HG03521 (cell line): Measurements from ENCODE around the gene NR3C1.
"Not testable (repeated sequence)": the region's sequence is repeated elsewhere in the genome, so short reads cannot be mapped to it uniquely, and the experiment has no call there.

Experiments used
- ATAC-seq: cut with Tn5 transposase; IDR thresholded peaks from one replicate; pipeline ENCODE4 v1.9.1; 2021; ENCODE audit warnings: mild to moderate bottlenecking, moderate library complexity; ENCODE audit not compliant: unreplicated experiment

Gene NR3C1

DNA sequence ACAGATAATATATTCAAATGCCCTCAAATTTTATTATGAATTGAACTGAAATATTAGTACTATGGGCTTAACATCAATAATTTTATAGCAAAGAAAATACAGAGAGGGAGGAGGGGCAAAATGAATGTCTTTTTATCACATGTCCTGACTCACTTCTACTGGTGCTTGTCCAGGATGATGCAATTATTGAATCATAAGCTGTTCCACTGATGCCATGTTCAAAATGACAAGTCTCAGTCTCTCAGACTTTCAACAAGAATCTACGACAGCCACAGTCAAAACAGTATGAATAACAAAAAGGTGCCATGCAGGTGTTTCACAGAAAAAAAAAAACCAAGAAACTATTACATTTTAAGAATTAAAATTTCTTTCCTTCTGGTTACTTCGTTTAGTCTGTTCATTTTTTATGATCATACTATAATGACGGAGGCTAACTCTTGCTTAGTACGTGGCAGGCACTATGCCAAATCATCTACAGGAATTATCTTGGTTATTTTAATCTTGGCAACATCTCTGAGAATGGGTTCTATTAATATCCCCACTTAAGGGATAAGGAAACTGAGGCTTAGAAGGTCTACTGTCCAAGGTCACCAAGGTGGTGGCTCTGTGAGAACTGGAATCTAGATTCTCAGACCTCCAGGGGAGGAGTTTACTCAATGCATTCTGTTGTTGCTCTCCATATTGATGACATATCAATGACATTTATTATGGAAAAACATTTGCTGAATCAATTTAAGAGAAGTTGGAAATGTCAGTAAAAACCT is 61.5 kb downstream of the NR3C1 start:
- no peak for ATAC-seq

DNA sequence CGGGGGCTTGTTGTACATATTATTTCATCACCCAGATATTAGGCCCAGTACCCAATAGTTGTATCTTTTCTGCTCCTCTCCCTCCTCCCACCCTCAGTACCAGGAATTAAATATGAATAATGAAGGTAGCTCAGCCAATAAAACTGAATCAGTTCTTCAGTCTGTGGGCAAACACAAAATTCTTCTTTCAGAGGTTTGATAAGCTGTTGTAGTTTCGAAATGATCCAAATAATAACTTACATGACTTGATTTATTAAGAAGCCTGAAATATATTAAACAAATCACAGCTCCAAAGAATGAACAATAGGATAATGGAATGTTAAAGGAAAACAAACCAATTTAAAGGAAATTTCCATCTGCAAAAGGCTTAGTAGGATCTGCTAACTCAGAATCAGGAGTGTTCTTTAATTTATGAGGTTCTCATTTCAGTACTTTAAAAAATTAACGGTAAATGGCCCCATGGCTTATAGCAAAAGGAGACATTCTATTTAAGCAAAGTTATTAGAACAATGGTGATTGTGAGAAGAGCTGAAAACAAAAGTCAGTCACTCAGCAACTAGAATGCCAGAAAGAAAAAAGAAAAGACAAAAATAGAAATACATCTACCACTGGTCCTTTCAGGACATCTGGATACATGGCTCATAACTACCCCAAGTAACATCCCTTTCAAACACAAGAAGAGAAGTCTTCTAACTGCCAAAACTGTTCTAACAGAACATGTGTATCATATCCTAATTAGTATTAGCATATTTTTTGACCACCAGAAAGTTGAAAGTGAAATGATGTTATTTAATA is 62.4 kb downstream of the NR3C1 start:
- no peak for ATAC-seq

DNA sequence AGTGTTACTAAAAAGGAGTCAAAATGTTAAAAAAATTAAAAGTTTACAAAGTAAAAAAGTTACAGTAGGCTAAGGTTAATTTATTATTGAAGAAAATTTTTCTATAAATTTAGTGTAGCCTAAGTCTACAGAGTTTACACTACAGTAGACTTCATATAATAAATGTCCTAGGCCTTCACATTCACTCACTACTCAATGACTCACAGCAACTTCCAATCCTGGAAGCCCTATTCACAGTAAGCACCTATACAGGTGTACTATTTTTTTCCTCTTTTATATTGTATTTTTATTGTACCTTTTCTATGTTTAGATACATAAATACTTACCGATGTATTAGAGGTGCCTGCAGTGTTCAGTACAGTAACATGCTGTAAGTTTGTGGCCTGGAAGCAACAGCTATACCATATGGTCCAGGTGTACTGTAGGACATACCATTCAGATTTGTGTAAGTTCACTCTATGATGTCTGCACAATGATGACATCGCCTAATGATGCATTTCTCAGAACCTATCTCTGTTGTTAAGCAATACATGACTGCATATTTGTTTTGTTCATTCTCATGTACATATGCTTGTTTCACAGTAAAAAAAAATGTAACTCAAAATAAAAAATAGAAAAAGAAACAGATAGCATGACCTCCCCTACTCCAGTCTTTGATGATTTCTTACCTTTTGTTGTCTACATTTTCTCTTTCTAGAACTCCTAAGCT is 64.7 kb downstream of the NR3C1 start:
- no peak for ATAC-seq

DNA sequence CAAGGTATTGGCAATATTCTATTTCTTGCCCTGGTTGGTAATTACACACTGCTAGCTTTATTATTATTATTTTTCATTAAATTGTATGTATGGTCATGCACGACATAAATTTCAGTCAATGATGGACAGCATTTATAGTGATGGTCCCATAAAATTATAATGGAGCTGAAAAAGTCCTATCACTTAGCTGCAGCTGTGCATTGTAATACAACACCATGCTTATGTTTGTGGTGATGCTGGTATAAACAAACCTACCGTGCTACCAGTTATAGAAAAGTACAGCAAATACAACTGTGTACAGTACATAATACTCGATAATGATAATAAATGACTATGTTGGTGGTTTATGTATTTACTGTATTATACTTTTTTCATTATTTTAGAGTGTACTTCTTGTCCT is 65.5 kb downstream of the NR3C1 start:
- no peak for ATAC-seq

DNA sequence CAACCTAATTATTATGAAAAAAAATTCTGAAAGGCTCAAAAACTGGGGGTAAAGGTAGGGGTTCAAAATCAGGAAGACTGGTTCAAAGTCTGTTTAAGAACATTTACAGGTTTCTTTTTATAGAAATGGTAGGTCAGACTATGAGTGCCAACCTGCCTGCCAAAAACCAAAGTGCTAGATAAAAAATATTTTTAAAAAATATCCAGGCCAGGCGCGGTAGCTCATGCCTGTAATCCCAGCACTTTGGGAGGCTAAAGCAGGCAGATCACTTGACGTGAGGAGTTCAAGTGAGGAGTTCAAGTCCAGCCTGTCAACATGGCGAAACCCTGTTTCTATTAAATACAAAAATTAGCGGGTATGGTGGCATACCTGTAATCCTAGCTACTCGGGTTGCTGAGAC is 67.0 kb downstream of the NR3C1 start:
- no peak for ATAC-seq

DNA sequence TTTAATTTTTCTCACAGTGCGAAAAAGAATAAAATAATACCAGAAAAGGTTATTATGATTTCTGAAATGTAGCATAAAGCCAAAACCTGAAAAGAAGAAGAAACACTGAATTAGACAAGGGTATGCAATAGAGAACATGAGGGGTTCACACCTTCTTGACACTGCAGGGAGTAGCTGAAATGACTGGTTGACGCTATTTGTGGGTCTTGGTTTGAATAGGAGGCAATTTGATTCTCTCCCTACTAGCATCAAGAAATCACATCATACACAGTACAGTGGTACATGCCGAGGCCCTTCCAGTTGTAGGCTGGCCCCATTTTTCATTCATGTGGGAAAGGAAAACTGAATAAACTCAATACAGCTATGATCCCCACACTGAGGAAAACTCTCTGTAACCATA is 68.6 kb downstream of the NR3C1 start:
- ATAC-seq: no peak

DNA sequence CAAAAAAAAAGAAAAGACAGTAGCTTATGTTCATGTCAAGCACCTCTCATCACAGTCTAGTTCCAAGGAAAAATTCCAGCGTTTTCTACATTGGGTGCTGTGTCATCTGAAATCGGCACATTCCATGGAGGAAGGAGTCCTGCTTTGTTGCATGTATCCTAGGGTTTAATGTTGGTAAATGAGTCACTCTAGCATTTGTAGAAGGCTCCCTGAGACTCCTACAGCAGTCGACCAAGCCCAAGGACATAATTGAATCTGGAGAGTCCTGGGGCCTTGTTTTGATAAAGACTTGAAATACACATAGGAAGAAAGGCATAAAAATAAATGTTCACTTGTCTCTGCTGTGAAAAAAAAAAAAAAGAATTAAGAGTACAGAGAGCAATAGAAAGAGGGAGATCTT is 69.1 kb downstream of the NR3C1 start:
- ATAC-seq: not testable (repeated sequence)

DNA sequence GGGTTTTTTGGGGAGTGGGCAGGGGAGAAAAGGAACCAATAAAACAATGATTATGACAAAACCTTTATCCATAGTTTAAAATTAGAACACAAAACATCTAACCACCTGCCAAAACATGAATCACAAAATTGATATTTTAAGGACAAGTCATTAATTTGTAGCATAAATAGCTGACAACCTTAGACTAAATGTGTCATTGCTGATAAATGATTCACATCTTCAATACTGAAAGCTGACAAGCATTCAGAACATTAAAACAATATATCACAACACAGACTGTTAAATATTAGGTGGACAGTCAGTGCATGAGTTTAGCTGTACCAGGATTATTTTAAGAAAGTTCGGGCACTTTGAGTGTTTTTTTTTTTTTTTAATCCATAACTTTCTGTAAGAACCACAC is 71.5 kb downstream of the NR3C1 start:
- ATAC-seq: no peak

DNA sequence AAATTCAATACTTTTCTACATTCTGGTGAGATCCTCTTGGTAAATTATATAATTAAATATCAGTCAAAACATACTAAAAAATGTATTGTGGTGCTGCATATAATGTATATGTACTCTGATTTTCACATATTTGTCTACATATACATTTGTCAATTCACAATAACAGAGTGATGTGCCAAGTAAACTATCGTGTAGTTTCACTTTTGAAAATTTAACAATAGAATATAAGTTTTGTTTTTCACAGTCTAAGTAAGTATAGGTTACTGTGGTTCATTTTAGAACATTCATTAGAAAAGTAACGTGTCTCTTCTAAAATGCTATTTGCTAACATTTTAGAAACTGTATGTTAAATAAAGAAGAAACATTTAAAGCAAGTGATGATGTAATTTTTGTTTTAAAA is 73.6 kb downstream of the NR3C1 start:
- no peak for ATAC-seq

DNA sequence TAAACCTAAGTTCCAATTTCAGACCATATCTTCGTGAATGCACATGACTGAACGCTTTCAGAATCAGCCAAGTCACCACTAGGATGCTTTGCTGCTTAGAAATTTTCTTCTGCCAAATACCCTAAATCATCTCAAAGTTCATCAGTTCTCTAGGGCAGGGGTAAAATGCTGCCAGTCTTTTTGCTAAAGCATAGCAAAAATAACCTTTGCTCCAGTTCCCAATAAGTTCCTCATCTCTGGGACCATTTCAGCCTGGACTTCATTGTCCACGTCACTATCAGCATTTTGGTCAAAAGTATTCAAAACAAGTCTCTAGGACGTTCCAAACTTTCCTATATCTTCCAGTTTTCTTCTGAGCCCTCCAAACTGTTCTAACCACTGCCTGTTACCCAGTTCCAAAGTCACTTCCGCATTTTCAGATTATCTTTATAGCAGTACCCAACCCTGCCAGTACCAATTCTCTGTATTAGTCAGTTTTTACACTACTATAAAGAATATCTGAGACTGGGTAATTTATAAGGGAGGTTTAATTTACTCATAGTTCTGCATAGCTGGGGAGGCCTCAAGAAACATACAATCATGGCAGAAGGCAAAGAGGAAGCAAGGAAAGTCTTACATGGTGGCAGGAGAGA is 74.8 kb downstream of the NR3C1 start:
- ATAC-seq: no peak

DNA sequence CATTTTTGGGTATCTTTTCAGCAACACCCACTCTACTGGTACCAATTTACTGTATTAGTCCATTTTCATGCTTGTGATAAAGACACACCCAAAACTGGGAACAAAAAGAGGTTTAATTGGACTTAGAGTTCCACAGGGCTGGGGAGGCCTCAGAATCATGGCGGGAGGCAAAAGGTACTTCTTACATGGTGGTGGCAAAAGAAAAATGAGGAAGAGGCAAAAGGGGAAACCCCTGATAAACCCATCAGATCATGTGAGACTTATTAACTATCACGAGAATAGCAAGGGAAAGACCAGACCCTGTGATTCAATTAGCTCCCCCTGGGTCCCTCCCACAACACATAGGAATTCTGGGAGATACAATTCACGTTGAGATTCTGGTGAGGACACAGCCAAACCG is 78.4 kb downstream of the NR3C1 start:
- not testable (repeated sequence) for ATAC-seq

DNA sequence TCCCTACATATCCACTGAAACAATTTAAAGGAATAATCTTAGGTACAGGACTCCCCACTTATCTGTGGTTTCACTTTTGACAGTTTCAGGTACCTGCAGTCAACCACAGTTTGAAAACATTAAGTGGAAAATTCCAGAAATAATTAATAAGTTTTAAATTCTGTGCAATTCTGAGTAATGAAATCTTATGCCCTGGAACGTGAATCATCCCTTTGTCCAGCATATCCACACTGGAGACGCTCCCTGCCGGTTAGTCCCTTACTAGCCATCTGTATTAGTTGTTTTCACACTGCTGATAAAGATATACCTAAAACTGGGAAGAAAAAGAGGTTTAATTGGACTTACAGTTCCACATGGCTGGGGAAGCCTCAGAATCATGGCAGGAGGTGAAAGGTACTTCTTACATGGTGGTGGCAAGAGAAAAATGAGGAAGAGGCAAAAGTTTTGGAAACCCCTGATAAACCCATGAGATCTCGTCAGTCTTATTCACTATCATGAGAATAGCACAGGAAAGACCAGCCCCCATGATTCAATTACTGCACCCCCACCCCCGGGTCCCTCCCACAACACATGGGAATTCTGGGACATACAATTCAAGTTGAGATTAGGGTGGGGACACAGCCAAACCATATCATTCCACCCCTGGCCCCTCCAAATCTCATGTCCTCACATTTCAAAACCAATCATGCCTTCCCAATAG is 80.4 kb downstream of the NR3C1 start:
- not testable (repeated sequence) for ATAC-seq

DNA sequence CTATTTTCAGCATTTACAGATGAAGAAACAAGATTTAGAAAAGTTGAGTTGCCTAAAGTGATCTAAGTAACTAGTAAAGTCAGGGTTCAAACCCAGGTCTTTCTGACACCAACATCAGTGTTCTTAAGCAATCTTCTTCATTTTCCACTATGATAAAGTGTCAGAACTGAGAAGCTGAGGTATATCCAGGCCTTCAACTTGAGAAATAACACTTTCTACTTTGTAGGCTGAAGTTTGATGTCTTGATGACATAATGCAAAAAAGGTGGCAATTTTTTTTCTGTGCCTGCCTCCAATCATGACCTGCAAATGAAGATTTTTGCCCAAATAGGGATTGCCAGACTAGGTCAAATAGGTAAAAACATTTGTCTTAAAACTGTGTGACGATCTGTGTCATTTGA is 81.3 kb downstream of the NR3C1 start:
- ATAC-seq: no peak

DNA sequence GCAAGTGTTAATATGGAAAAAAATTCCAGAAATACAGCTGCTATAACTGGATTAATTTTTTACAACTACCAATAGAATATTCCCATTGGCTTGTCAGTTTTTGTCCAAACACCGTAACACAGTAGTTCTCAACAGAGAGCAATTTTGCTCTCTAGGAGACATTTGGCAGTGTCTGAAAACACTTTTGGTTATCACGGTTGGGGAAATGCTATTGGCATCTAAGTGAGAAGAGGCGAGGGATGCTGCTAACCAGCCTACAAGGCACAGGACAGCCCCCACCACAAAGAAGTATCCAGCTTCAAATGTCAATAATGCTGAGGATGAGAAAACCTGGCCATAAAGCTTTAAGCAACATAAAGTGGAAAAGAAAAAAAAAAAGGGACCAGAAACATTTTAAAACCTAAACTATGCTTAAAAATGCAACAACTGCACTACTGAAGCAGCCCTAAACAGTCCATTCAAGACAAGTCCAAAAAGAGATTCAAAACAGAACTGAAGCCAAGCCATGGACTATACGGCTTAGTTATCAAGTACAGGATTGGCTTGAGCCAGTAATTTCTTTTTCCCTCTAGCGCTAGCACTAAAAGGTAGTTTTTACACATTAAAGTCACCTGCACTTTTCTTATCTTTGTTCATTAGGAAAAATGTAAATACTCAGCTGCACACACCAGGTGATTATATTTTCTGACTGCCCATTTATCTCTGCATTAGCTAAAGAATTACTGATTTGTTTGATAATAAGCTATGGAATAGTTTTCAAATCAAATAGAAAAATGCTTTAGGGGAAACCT is 83.9 kb downstream of the NR3C1 start:
- ATAC-seq: no peak

DNA sequence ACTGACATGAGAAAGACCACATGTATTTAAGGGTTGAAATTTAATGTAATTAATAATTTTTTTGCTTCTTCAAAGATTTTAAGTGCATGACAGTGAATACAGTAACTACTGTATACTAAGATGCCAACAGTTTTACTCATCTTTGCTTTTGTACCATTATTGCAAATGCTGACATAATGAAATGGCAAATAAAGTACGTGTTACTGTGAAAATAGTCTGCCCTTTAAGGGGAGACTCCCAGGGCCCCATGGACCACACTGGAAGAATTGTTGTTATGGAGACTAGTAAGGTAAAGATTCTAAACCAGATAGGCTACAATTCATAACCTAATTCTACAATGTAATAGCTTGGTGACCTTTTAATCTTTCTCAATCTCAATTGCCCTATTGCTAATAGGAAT is 84.7 kb downstream of the NR3C1 start:
- no peak for ATAC-seq

DNA sequence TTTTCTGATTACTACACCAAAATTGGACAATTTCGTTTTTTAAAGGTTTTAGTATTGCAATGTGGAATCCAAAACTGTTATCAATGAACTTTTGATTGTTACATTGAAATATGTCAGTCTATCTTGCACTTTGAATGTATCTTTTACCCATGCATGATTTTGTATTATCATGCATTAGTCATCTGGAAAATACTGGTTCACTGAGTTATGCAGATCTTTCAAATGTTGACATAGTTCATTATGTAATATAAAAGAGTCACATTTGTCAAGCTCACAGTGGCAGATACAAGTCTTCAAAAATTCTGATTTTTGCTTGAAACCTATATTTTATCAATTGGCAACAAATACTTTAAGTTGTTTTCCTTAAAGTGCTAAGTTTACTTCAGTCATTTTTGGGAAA is 85.2 kb downstream of the NR3C1 start:
- ATAC-seq: no peak

DNA sequence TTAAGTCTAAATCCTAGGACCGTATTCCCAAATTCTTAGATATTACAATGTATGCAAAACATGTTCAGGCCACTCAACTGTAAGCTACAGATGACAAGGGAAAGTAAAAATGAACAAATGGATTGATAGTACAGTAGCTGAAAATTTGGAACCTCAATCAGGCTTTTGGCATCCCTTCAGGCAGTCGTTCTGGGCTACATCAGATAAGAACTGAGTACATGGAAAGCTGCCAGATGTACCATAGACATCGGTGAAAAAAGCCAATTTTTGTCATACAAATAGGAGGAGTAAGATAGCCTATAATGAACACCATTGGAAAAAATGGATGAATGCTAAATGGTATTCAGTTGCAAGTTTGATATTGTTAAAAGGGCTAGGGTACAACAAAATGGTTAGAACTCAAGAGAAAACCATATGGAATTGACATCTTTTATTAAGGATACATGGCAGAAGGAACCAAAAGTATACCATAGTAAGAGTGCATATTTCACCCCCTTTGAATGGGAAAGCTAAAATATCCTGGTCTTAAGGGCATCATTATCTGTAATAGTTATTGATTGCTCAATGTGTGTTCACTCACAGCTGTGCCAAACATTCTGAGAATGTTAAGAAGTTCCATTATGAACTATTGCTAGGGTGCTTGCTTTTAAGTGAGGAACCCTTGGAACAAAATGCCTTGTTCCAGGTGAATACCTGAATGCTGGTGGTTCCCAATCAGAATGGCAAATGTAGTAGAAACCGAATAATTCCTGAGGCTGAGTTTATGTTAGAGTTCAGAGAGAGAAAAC is 86.4 kb downstream of the NR3C1 start:
- ATAC-seq: no peak

DNA sequence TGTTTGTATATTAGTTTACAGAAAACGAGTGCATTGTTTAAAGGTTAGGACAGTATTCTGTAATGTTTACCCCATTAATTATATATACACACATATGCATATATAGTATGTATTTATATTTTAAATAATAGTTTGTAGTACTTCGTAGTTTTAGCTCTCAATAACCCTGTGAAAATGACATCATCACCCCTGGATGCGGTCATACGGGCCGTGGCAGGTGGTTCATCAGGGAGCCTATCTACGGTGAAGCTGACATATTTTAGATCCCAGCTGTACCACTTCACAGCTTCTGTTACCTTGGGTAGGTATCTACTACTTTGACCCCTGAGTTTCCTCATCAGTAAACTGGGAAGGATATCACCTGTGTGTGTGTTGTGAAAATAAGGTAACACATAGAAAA is 87.1 kb downstream of the NR3C1 start:
- no peak for ATAC-seq

DNA sequence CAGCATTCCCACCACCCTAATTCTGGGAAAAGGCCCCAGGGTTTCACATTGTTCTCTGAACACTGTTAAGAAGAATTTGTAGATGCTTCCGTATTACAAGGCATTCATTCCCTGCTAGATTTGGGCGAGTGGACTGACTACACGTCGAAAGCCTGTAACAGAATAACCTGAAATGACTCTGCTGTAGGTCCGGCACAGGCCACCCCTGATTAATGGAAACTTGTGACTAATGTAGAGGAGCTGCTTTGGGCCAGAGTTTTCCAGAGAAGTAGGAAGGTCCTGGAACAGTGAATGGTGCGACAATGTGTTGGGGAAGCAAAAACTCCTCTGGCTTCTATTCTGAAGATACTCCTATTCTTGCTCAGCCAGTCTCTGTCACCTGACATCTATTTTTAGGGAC is 87.6 kb downstream of the NR3C1 start:
- no peak for ATAC-seq
